B cell (primary cell): ENCODE measurements around the gene TAC3. TPM values are rescaled to one million over a fixed set of nuclear protein-coding genes. Genes with fewer than 3 reads are reported as not detected.

ENCODE experiments used
- ATAC-seq: fragments of 200-7000 bp; cut with Tn5 transposase; one replicate; pipeline ENCODE4 v1.10.0; 2021; ENCODE audit warnings: low read depth, mild to moderate bottlenecking, moderate number of reproducible peaks, moderate library complexity
- CTCF ChIA-PET: fragments of 350-600 bp; sonication (Branson Sonifier 250); formaldehyde crosslinking; loops from one replicate; lab custom pipeline; 2021; ENCODE audit warnings: antibody characterized with exemption, inconsistent platforms; lab: Charles Lee
- POLR2A ChIA-PET: fragments of 350-600 bp; sonication (Branson Sonifier 250); formaldehyde crosslinking; loops from one replicate; lab custom pipeline; 2021; ENCODE audit warnings: antibody characterized with exemption; lab: Charles Lee
- DNase-seq: peaks from one replicate; pipeline ENCODE4 v3.0.0; 2013
- H2AFZ ChIP-seq: 2 replicates; pipeline ENCODE4 v1.6.1; 2012; ENCODE audit warnings: mild to moderate bottlenecking, low read depth, low read length; ENCODE audit not compliant: insufficient read depth, poor library complexity, severe bottlenecking
- H3K27ac ChIP-seq, 2 donors: 1 replicate in 1 of 2; 2 replicates in 1 of 2; pipeline ENCODE4 v1.5.1; 2012 to 2013; ENCODE audit warnings: low read length in 2 of 2, mild to moderate bottlenecking in 2 of 2, moderate library complexity in 1 of 2
- H3K27me3 ChIP-seq, 4 experiments: fragments of 200-600 bp in 1 of 4; sonication (generic) in 1 of 4; replicated peaks in 1 of 4; 1 replicate in 2 of 4; 2 replicates in 2 of 4; pipeline versions ENCODE4 v1.6.1 to v1.7.0; 2013 to 2016; ENCODE audit warnings: low read length in 3 of 4, mild to moderate bottlenecking in 2 of 4, mixed read lengths in 1 of 4, moderate library complexity in 1 of 4; ENCODE audit not compliant: insufficient read depth in 4 of 4, control insufficient read depth in 3 of 4; ENCODE audit errors: control extremely low read depth in 1 of 4
- H3K36me3 ChIP-seq, 2 experiments: replicated peaks in 1 of 2; 1 replicate in 1 of 2; 2 replicates in 1 of 2; pipeline versions ENCODE4 v1.6.1 to v1.7.1; 2013; ENCODE audit warnings: low read length in 1 of 2; ENCODE audit not compliant: insufficient read depth in 2 of 2, control insufficient read depth in 1 of 2; ENCODE audit errors: control extremely low read depth in 1 of 2, extremely low read depth in 1 of 2
- H3K4me1 ChIP-seq, 2 donors: fragments of 200-600 bp in 1 of 2; sonication (generic) in 1 of 2; 1 replicate in 1 of 2; 2 replicates in 1 of 2; pipeline versions ENCODE4 v1.5.1 to v1.6.1; 2013 to 2017; ENCODE audit warnings: low read length in 2 of 2; ENCODE audit not compliant: control insufficient read depth in 2 of 2, insufficient read depth in 2 of 2
- H3K4me2 ChIP-seq: replicated peaks from 2 replicates; pipeline ENCODE3; 2012; ENCODE audit warnings: mild to moderate bottlenecking, low read depth, low read length; ENCODE audit not compliant: poor library complexity, severe bottlenecking
- H3K4me3 ChIP-seq, 5 experiments: fragments of 200-600 bp in 1 of 5; sonication (generic) in 1 of 5; 1 replicate in 3 of 5; 2 replicates in 2 of 5; pipeline versions ENCODE4 v1.5.1 to v1.7.0; 2011 to 2016; ENCODE audit warnings: low read length in 4 of 5, mild to moderate bottlenecking in 4 of 5, low read depth in 2 of 5, control low read depth in 1 of 5, moderate library complexity in 1 of 5; ENCODE audit not compliant: insufficient read depth in 1 of 5; ENCODE audit errors: control extremely low read depth in 1 of 5, extremely low read depth in 1 of 5
- H3K79me2 ChIP-seq: fragments of 200-600 bp; sonication (generic); one replicate; pipeline ENCODE4 v1.6.0; 2016; ENCODE audit warnings: low read length; ENCODE audit not compliant: control insufficient read depth, insufficient read depth
- H3K9ac ChIP-seq: fragments of 200-600 bp; sonication (generic); 2 replicates; pipeline ENCODE4 v1.6.1; 2017; ENCODE audit warnings: mild to moderate bottlenecking, low read length, moderate library complexity
- H3K9me3 ChIP-seq, 3 donors: one replicate each; pipeline versions ENCODE4 v1.6.1 to v1.7.1; 2013; ENCODE audit warnings: low read length in 2 of 3; ENCODE audit not compliant: control insufficient read depth in 2 of 3, insufficient read depth in 1 of 3; ENCODE audit errors: control extremely low read depth in 1 of 3
- H4K20me1 ChIP-seq: 2 replicates; pipeline ENCODE4 v1.6.0; 2012; ENCODE audit warnings: mild to moderate bottlenecking, low read length; ENCODE audit not compliant: insufficient read depth, control insufficient read depth, poor library complexity, severe bottlenecking
- H3K27ac Mint-ChIP-seq: one replicate; pipeline ENCODE4 v1.8.0; 2021; ENCODE audit warnings: mixed read lengths
- H3K27me3 Mint-ChIP-seq: one replicate; pipeline ENCODE4 v1.8.0; 2021; ENCODE audit warnings: mixed read lengths
- H3K4me1 Mint-ChIP-seq: one replicate; pipeline ENCODE4 v1.8.0; 2021; ENCODE audit warnings: mixed read lengths
- H3K4me3 Mint-ChIP-seq: one replicate; pipeline ENCODE4 v1.8.0; 2021; ENCODE audit warnings: mixed read lengths
- H3K9me3 Mint-ChIP-seq: one replicate; pipeline ENCODE4 v1.8.0; 2022; ENCODE audit warnings: mixed read lengths; ENCODE audit not compliant: insufficient read depth
- CTCF ChIP-seq: fragments of 200-600 bp; IDR thresholded peaks from one replicate; pipeline ENCODE4 v1.8.0; 2022; ENCODE audit warnings: antibody characterized with exemption, mild to moderate bottlenecking
- EZH2 ChIP-seq: IDR thresholded peaks from 2 replicates; pipeline ENCODE4 v1.6.1; 2012; ENCODE audit warnings: borderline replicate concordance, low read depth, mild to moderate bottlenecking, moderate library complexity, low read length; ENCODE audit not compliant: insufficient read depth, poor library complexity, severe bottlenecking
- WGBS: methylation state at CpG from one replicate; pipeline ENCODE4 v1.1.5; 2013; ENCODE audit warnings: missing lambda C conversion rate; ENCODE audit not compliant: insufficient coverage; 5-methylcytosine and 5-hydroxymethylcytosine counted together
- intact Hi-C: fragments of 100-400 bp; cut with micrococcal nuclease; formaldehyde crosslinking; loops from one replicate; pipeline ENCODE4 v1.10.0; 2022
- polyA plus RNA-seq: library from polyadenylated mRNA; depleted of rRNA; stranded (reverse); fragments of >200 nt; gene quantifications from 2 replicates; pipeline ENCODE4 v1.2.3, GENCODE V29; 2012
- total RNA-seq, 2 donors: library from RNA; stranded (reverse); fragments of 120-200 nt in 1 of 2; gene quantifications; 1 replicate in 1 of 2; 2 replicates in 1 of 2; pipeline versions ENCODE4 v1.2.3 to v1.2.4, GENCODE V29; 2013 to 2022

Gene TAC3
- total and polyA plus RNA-seq, 2 donors (not counting 1 experiment from before 2014, with no cell fraction given): 0.24 TPM; not detected in 1

- Histone ChIP-seq H3K79me2 (no peaks in the 10 kb centered on the region), H3K27ac (no peak overlapping the region), H3K9me3 (no peaks in the 10 kb centered on the region), H3K27me3 (peaks cover 0 to 8% (median 2%) of the 10 kb centered on the region in 4 experiments), H4K20me1 (no peaks in the 10 kb centered on the region), H2AFZ (no peak overlapping the region), H3K36me3 (no peaks in the 10 kb centered on the region), H3K4me1 (peaks cover 0 to 8% of the 10 kb centered on the region in 2 donors), H3K4me3 (no peak overlapping the region), H3K9ac (no peak overlapping the region), H3K4me2 (no peak overlapping the region)
- DNase-seq (no peak), ATAC-seq (no peak)
- CTCF ChIA-PET: interaction anchor here (4.2 to 4.9 kb wide), 2 partner anchors 12 to 230 kb away, joined by 52 to 152 read pairs; partner anchors contain the start of genes HSD17B6 and ZBTB39
- H3K27me3 Mint-ChIP-seq: no peaks in the 10 kb centered on the region
- TF ChIP-seq EZH2 (no peak), CTCF (no peak)
- no peak overlapping the region for H3K27ac Mint-ChIP-seq
- WGBS: 83% methylated on average over 1 of the region's 7 CpGs
- no peak overlapping the region for H3K4me3 Mint-ChIP-seq
- intact Hi-C loops: loop anchor here (5.0 kb wide), 1 partner anchor 478 kb away; no protein-coding TSS in a partner anchor
- peaks cover 4% of the 10 kb centered on the region for H3K4me1 Mint-ChIP-seq
- POLR2A ChIA-PET: no interaction called here
- H3K9me3 Mint-ChIP-seq: no peaks in the 10 kb centered on the region
Observed at GRCh38 chr12:56989861-56990610, 26.3 kb downstream of the TAC3 start.

GRCh38 chr12:56988207-56988739 is 28.1 kb downstream of the TAC3 start:
- H3K9me3 ChIP-seq: no peaks in the 10 kb centered on the region
- H3K9ac ChIP-seq: no peak overlapping the region
- WGBS: 40% methylated on average over 1 of the region's 5 CpGs
- no peak for TF ChIP-seq EZH2
- Mint-ChIP-seq H3K4me3 (no peak overlapping the region), H3K27ac (no peak overlapping the region), H3K27me3 (no peaks in the 10 kb centered on the region), H3K4me1 (peaks cover 4% of the 10 kb centered on the region), H3K9me3 (no peaks in the 10 kb centered on the region)
- no peak overlapping the region for H2AFZ ChIP-seq
- no peak overlapping the region for H3K4me3 ChIP-seq
- ATAC-seq (no peak), DNase-seq (no peak)
- CTCF ChIA-PET: interaction anchor here (0.7 to 4.9 kb wide), 14 partner anchors 8 to 476 kb away, joined by 3 to 152 read pairs (median 4); partner anchors contain the start of genes HSD17B6, PRIM1, RBMS2 and ZBTB39
- no peak overlapping the region for H3K27ac ChIP-seq
- POLR2A ChIA-PET: no interaction called here
- H3K4me1 ChIP-seq: peaks cover 0 to 8% of the 10 kb centered on the region in 2 donors
- no peaks in the 10 kb centered on the region for H4K20me1 ChIP-seq
- peaks cover 0 to 8% (median 2%) of the 10 kb centered on the region in 4 experiments for H3K27me3 ChIP-seq
- intact Hi-C loops: loop anchor here (5.0 kb wide), 1 partner anchor 476 kb away; no protein-coding TSS in a partner anchor
- H3K79me2 ChIP-seq: no peaks in the 10 kb centered on the region
- no peaks in the 10 kb centered on the region for H3K36me3 ChIP-seq
- no peak overlapping the region for H3K4me2 ChIP-seq
